Measurements from ENCODE around the gene ACOT11. TPM values are rescaled to one million over a fixed set of nuclear protein-coding genes. Genes with fewer than 3 reads are reported as not detected.

The ACOT11 gene
- total and polyA plus RNA-seq, 10 of the 15 experiments (the other 5 are each of a cell fraction or from before 2014, with no cell fraction given) = 0.04 to 0.85 (median 0.39) TPM; not detected in 1

DNA sequence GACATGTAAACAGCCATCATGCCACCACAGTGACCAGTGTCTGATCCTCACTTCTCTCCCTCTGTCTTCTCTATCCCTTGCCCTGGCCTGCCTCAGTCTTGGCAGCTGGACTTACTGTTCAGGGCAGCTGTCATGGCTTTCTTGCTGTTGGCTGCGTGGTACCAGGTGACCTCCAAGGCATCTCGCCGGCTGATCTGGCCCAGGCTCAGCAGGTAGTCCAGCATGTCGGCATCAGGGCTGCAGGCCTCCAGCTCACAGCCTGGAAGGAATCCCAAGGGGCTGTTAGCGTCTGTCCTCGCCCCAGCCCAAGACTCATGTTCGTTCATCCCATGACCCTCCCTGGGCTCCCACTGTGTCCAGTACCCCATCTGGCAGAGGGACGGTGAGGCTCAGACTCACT is 71.7 kb downstream of the ACOT11 start:
- no peaks in the 10 kb centered on the region for H3K27me3 ChIP-seq (replicated peaks in 1 of 2; ENCODE audit: control insufficient read depth in 2 of 2, insufficient read depth in 2 of 2, low read length in 1 of 2)
- BruUV-seq (replicated peaks) = no TSS peak
- intact Hi-C loops (cut with micrococcal nuclease; ENCODE audit: unreplicated experiment) = no loop called here
- RAD21 ChIA-PET (ENCODE audit: unreplicated experiment) = no interaction called here
- SMC1A ChIA-PET (ENCODE audit: uncharacterized antibody, unreplicated experiment) = no interaction called here
- no peak overlapping the region for H3K27ac ChIP-seq (ENCODE audit: control insufficient read depth, insufficient read depth)
- in situ Hi-C loops (cut with MboI) = no loop called here
- ATAC-seq (no peak), FAIRE-seq (no peak), DNase-seq (ENCODE audit: low read depth, low spot score) (no peak)
- H2AFZ ChIP-seq (ENCODE audit: control insufficient read depth, low read depth, low read length) = no peak overlapping the region
- H3K4me1 ChIP-seq (ENCODE audit: control insufficient read depth, insufficient read depth, low read length) = peaks cover 10% of the 10 kb centered on the region
- no peak for TF ChIP-seq HDAC2 (IDR thresholded peaks at IDR 0.05)
- no peak for TF ChIP-seq NFYB (IDR thresholded peaks at IDR 0.05; ENCODE audit: insufficient read depth, low read depth, low read length)
- no peak for TF ChIP-seq MXI1 (IDR thresholded peaks at IDR 0.05; ENCODE audit: low read depth, low read length)
- no peak for TF ChIP-seq MTA3 (IDR thresholded peaks at IDR 0.05; ENCODE audit: borderline replicate concordance, low read length)
- TF ChIP-seq, protein P1, sequence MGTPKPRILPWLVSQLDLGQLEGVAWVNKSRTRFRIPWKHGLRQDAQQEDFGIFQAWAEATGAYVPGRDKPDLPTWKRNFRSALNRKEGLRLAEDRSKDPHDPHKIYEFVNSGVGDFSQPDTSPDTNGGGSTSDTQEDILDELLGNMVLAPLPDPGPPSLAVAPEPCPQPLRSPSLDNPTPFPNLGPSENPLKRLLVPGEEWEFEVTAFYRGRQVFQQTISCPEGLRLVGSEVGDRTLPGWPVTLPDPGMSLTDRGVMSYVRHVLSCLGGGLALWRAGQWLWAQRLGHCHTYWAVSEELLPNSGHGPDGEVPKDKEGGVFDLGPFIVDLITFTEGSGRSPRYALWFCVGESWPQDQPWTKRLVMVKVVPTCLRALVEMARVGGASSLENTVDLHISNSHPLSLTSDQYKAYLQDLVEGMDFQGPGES (IDR thresholded peaks at IDR 0.05) = no peak
- POLR2A ChIA-PET = no interaction called here
- WGBS (ENCODE audit: insufficient coverage, insufficient replicate concordance, low lambda C conversion rate, missing lambda C conversion rate) = 60% methylated on average over 8 of the region's 8 CpGs
- H3K79me2 ChIP-seq (ENCODE audit: control insufficient read depth, insufficient read depth, low read length) = no peaks in the 10 kb centered on the region
- H3K36me3 ChIP-seq (ENCODE audit: control insufficient read depth in 2 of 2, insufficient read depth in 2 of 2, low read length in 1 of 2) = no peaks in the 10 kb centered on the region
- CTCF ChIA-PET = no interaction called here
- no peaks in the 10 kb centered on the region for H3K9me3 ChIP-seq (replicated peaks; ENCODE audit: control insufficient read depth, insufficient read depth, low read length)
- H3K9ac ChIP-seq (ENCODE audit: control insufficient read depth, insufficient read depth, low read length) = no peak overlapping the region
- H3K4me3 ChIP-seq = no peak overlapping the region
- H3K4me2 ChIP-seq (ENCODE audit: control insufficient read depth, insufficient read depth) = no peak overlapping the region
- no peaks in the 10 kb centered on the region for H4K20me1 ChIP-seq (ENCODE audit: control insufficient read depth, insufficient read depth)
